Tibial nerve (tissue), 4 donors: ENCODE measurements around the gene ZBTB1. TPM values are rescaled to one million over a fixed set of nuclear protein-coding genes. Genes with fewer than 3 reads are reported as not detected.

Experiments
- DNase-seq, 2 donors: peaks; one replicate each; pipeline ENCODE4 v3.0.0-alpha.2; 2019; ENCODE audit warnings: low spot score in 2 of 2
- H3K27ac ChIP-seq, 4 donors: fragments of 200-600 bp; sonication (generic) in 3 of 4; one replicate each; pipeline ENCODE4 v1.5.1; 2017 to 2019; ENCODE audit warnings: mild to moderate bottlenecking in 1 of 4
- H3K27me3 ChIP-seq, 2 donors: fragments of 200-600 bp; sonication (generic) in 1 of 2; one replicate each; pipeline versions ENCODE4 v1.5.1 to v1.6.0; 2017 to 2019
- H3K36me3 ChIP-seq, 3 donors: fragments of 200-600 bp; sonication (generic); one replicate each; pipeline ENCODE4 v1.5.1; 2018 to 2019
- H3K4me1 ChIP-seq, 4 donors: fragments of 200-600 bp; sonication (generic) in 3 of 4; one replicate each; pipeline ENCODE4 v1.5.1; 2017 to 2019
- H3K4me3 ChIP-seq, 4 donors: fragments of 200-600 bp; sonication (generic) in 3 of 4; one replicate each; pipeline ENCODE4 v1.5.1; 2017 to 2019; ENCODE audit warnings: mild to moderate bottlenecking in 1 of 4, moderate library complexity in 1 of 4
- H3K9me3 ChIP-seq, 4 donors: fragments of 200-600 bp; sonication (generic) in 3 of 4; one replicate each; pipeline ENCODE4 v1.5.1; 2017 to 2019
- CTCF ChIP-seq, 5 experiments: fragments of 200-600 bp in 3 of 5; fragments of 450-650 bp in 2 of 5; sonication (generic) in 3 of 5; IDR thresholded peaks; one replicate each; pipeline ENCODE4 v1.5.1; 2016 to 2019; ENCODE audit warnings: antibody characterized with exemption in 5 of 5, mild to moderate bottlenecking in 3 of 5, moderate library complexity in 2 of 5
- EP300 ChIP-seq, 2 donors: sonication (generic); formaldehyde crosslinking; IDR thresholded peaks; one replicate each; pipeline ENCODE4 v1.6.1; 2017; ENCODE audit warnings: antibody characterized with exemption in 2 of 2, mild to moderate bottlenecking in 1 of 2
- POLR2A ChIP-seq, 2 donors: fragments of 450-650 bp; IDR thresholded peaks; one replicate each; pipeline ENCODE4 v1.6.1; 2017; ENCODE audit warnings: antibody characterized with exemption in 2 of 2, mild to moderate bottlenecking in 2 of 2, moderate library complexity in 2 of 2
- WGBS, 2 donors: methylation state at CpG; one replicate each; pipeline ENCODE4 v1.1.5; 2018; 5-methylcytosine and 5-hydroxymethylcytosine counted together
- total RNA-seq, 4 donors: library from RNA; depleted of rRNA; stranded (reverse); fragments of >200 nt; gene quantifications; one replicate each; pipeline ENCODE4 v1.1.0, GENCODE V29; 2016

Gene ZBTB1
- total RNA-seq, 4 donors from 2014 or later: 46.5 to 66.9 (median 55.9) TPM

DNA sequence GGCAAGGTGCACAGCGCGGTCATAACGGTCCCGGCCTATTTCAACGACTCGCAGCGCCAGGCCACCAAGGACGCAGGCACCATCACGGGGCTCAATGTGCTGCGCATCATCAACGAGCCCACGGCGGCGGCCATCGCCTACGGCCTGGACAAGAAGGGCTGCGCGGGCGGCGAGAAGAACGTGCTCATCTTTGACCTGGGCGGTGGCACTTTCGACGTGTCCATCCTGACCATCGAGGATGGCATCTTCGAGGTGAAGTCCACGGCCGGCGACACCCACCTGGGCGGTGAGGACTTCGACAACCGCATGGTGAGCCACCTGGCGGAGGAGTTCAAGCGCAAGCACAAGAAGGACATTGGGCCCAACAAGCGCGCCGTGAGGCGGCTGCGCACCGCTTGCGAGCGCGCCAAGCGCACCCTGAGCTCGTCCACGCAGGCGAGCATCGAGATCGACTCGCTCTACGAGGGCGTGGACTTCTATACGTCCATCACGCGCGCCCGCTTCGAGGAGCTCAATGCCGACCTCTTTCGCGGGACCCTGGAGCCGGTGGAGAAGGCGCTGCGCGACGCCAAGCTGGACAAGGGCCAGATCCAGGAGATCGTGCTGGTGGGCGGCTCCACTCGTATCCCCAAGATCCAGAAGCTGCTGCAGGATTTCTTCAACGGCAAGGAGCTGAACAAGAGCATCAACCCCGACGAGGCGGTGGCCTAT, 36.8 kb downstream of the ZBTB1 start:
- TF ChIP-seq CTCF (IDR thresholded peaks at IDR 0.05) (peak in 1 of 5 experiments; percentile 10), EP300 (IDR thresholded peaks at IDR 0.05) (no peak)
- 24 to 36% methylated on average over 32 to 72 of the region's 73 CpGs for WGBS, 2 donors
- H3K36me3 ChIP-seq: peaks cover 0 to 5% (median 0%) of the 10 kb centered on the region in 3 donors
- peak overlapping the region; percentile 31 to 70 (median 64) for H3K4me3 ChIP-seq
- no peaks in the 10 kb centered on the region for H3K9me3 ChIP-seq
- H3K4me1 ChIP-seq: peaks cover 0 to 11% (median 2%) of the 10 kb centered on the region in 4 donors
- H3K27me3 ChIP-seq: peaks cover 0 to 10% of the 10 kb centered on the region in 2 donors
- no peak for DNase-seq
- H3K27ac ChIP-seq: peak overlapping the region in 3 of 4 donors; percentile 26 to 70 (median 68)

- 8 to 14% methylated on average over 48 to 54 of the region's 61 CpGs for WGBS, 2 donors
- no peak for DNase-seq
Measured at GRCh38 chr14:64541972-64542835, 37.6 kb downstream of the ZBTB1 start.

DNA sequence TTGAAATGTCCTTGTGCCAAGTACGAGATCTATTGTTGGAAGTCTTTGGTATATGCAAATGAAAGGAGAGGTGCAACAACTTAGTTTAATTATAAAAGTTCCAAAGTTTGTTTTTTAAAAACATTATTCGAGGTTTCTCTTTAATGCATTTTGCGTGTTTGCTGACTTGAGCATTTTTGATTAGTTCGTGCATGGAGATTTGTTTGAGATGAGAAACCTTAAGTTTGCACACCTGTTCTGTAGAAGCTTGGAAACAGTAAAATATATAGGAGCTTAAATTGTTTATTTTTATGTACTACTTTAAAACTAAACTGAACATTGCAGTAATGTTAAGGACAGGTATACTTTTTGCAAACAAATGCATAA, 38.2 kb downstream of the ZBTB1 start:
- peaks cover 0 to 11% (median 2%) of the 10 kb centered on the region in 4 donors for H3K4me1 ChIP-seq
- H3K27me3 ChIP-seq: peaks cover 0 to 10% of the 10 kb centered on the region in 2 donors
- no peak for DNase-seq
- H3K9me3 ChIP-seq: no peaks in the 10 kb centered on the region
- H3K27ac ChIP-seq: peak overlapping the region in 2 of 4 donors; percentile 63 to 70
- TF ChIP-seq EP300 (IDR thresholded peaks at IDR 0.05): no peak
- no peak for TF ChIP-seq CTCF (IDR thresholded peaks at IDR 0.05)
- no peak for TF ChIP-seq POLR2A (IDR thresholded peaks at IDR 0.05)
- WGBS, 2 donors: 54 to 57% methylated on average over 4 of the region's 4 CpGs
- peak overlapping the region; percentile 31 to 70 (median 64) for H3K4me3 ChIP-seq
- peaks cover 0 to 8% (median 0%) of the 10 kb centered on the region in 3 donors for H3K36me3 ChIP-seq

More at GRCh38 chr14:64541972-64542835, 37.6 kb downstream of the ZBTB1 start:
- H3K4me3 ChIP-seq: peak overlapping the region; percentile 31 to 70 (median 64)
- peaks cover 0 to 11% (median 2%) of the 10 kb centered on the region in 4 donors for H3K4me1 ChIP-seq
- peaks cover 0 to 8% (median 0%) of the 10 kb centered on the region in 3 donors for H3K36me3 ChIP-seq
- H3K27me3 ChIP-seq: peaks cover 0 to 10% of the 10 kb centered on the region in 2 donors
- TF ChIP-seq EP300 (IDR thresholded peaks at IDR 0.05) (no peak), CTCF (IDR thresholded peaks at IDR 0.05) (no peak), POLR2A (IDR thresholded peaks at IDR 0.05) (no peak)
- H3K9me3 ChIP-seq: no peaks in the 10 kb centered on the region
- H3K27ac ChIP-seq: peak overlapping the region in 2 of 4 donors; percentile 63 to 70

- WGBS, 2 donors: 67 to 75% methylated on average over 5 of the region's 5 CpGs
- Histone ChIP-seq H3K9me3 (no peaks in the 10 kb centered on the region), H3K36me3 (peaks cover 0 to 8% (median 0%) of the 10 kb centered on the region in 3 donors), H3K4me1 (peaks cover 0 to 22% (median 6%) of the 10 kb centered on the region in 4 donors), H3K27me3 (peaks cover 0 to 20% of the 10 kb centered on the region in 2 donors), H3K4me3 (peak overlapping the region in 1 of 4 donors; percentile 69), H3K27ac (no peak overlapping the region)
- DNase-seq: no peak
- TF ChIP-seq CTCF (IDR thresholded peaks at IDR 0.05): no peak
- no peak for TF ChIP-seq EP300 (IDR thresholded peaks at IDR 0.05)
- TF ChIP-seq POLR2A (IDR thresholded peaks at IDR 0.05): no peak
Measured at GRCh38 chr14:64544607-64545312, 40.2 kb downstream of the ZBTB1 start.
